ENCODE measurements around the gene SLC2A9.

Gene SLC2A9

GRCh38 chr4:10020871-10021652 lies at the start of gene SLC2A9:
Gene SLC2A9 (minus strand): TSS chr4:10021497. CDS start chr4:10021429, 68 bp downstream.
- DNase-seq, result no peak
- TF ChIP-seq POLR2A (IDR thresholded peaks at IDR 0.05; ENCODE audit: low read length), result no peak
- no peak for TF ChIP-seq GATA1 (IDR thresholded peaks at IDR 0.05; ENCODE audit: low read depth, low read length)

GRCh38 chr4:10069075-10069642 lies 47.9 kb upstream of the SLC2A9 start:
- TF ChIP-seq POLR2A (IDR thresholded peaks at IDR 0.05; ENCODE audit: low read length), result no peak
- no peak for TF ChIP-seq GATA1 (IDR thresholded peaks at IDR 0.05; ENCODE audit: low read depth, low read length)
- DNase-seq, result no peak

- no peak for DNase-seq
- TF ChIP-seq GATA1 (IDR thresholded peaks at IDR 0.05; ENCODE audit: low read depth, low read length), result no peak
- no peak for TF ChIP-seq POLR2A (IDR thresholded peaks at IDR 0.05; ENCODE audit: low read length)
Measured at GRCh38 chr4:10066670-10067651, 45.7 kb upstream of the SLC2A9 start.

- TF ChIP-seq POLR2A (IDR thresholded peaks at IDR 0.05; ENCODE audit: low read length) (no peak), GATA1 (IDR thresholded peaks at IDR 0.05; ENCODE audit: low read depth, low read length) (no peak)
- no peak for DNase-seq
Measured at GRCh38 chr4:10066206-10066605, 44.9 kb upstream of the SLC2A9 start.

GRCh38 chr4:10063544-10064300 lies 42.4 kb upstream of the SLC2A9 start:
- no peak for TF ChIP-seq POLR2A (IDR thresholded peaks at IDR 0.05; ENCODE audit: low read length)
- TF ChIP-seq GATA1 (IDR thresholded peaks at IDR 0.05; ENCODE audit: low read depth, low read length), result no peak
- DNase-seq, result no peak

GRCh38 chr4:10061650-10062415 lies 40.5 kb upstream of the SLC2A9 start:
- DNase-seq, result no peak
- TF ChIP-seq POLR2A (IDR thresholded peaks at IDR 0.05; ENCODE audit: low read length) (no peak), GATA1 (IDR thresholded peaks at IDR 0.05; ENCODE audit: low read depth, low read length) (no peak)

GRCh38 chr4:10058371-10058770 lies 37.1 kb upstream of the SLC2A9 start:
- no peak for TF ChIP-seq GATA1 (IDR thresholded peaks at IDR 0.05; ENCODE audit: low read depth, low read length)
- no peak for TF ChIP-seq POLR2A (IDR thresholded peaks at IDR 0.05; ENCODE audit: low read length)
- DNase-seq, result no peak

GRCh38 chr4:10057023-10057395 lies 35.7 kb upstream of the SLC2A9 start:
- TF ChIP-seq POLR2A (IDR thresholded peaks at IDR 0.05; ENCODE audit: low read length) (no peak), GATA1 (IDR thresholded peaks at IDR 0.05; ENCODE audit: low read depth, low read length) (no peak)
- DNase-seq, result no peak

GRCh38 chr4:10056334-10057022 lies 35.2 kb upstream of the SLC2A9 start:
- no peak for TF ChIP-seq GATA1 (IDR thresholded peaks at IDR 0.05; ENCODE audit: low read depth, low read length)
- no peak for TF ChIP-seq POLR2A (IDR thresholded peaks at IDR 0.05; ENCODE audit: low read length)
- DNase-seq, result no peak

GRCh38 chr4:10055871-10056270 lies 34.6 kb upstream of the SLC2A9 start:
- no peak for DNase-seq
- no peak for TF ChIP-seq GATA1 (IDR thresholded peaks at IDR 0.05; ENCODE audit: low read depth, low read length)
- TF ChIP-seq POLR2A (IDR thresholded peaks at IDR 0.05; ENCODE audit: low read length), result no peak

GRCh38 chr4:10054571-10055041 lies 33.3 kb upstream of the SLC2A9 start:
- no peak for TF ChIP-seq GATA1 (IDR thresholded peaks at IDR 0.05; ENCODE audit: low read depth, low read length)
- TF ChIP-seq POLR2A (IDR thresholded peaks at IDR 0.05; ENCODE audit: low read length), result no peak
- DNase-seq, result no peak

All from erythroblast (primary cell).